RWPE2 (cell line): ENCODE data around the gene ADAM19.

Experiments used
- ATAC-seq: fragments of 200-7000 bp; cut with Tn5 transposase; 3 replicates; pipeline ENCODE4 v1.9.1; 2021; ENCODE audit warnings: low read depth
- DNase-seq: peaks from one replicate; pipeline ENCODE4 v3.0.0-alpha.2; 2020; ENCODE audit warnings: low spot score
- H3K27ac ChIP-seq: fragments of 450-650 bp; 2 replicates; pipeline ENCODE4 v1.5.1; 2017; ENCODE audit warnings: mild to moderate bottlenecking; ENCODE audit not compliant: poor library complexity, severe bottlenecking
- H3K27me3 ChIP-seq: fragments of 250-450 bp; sonication (Bioruptor Pico); 2 replicates; pipeline ENCODE4 v1.5.1; 2021; ENCODE audit warnings: mild to moderate bottlenecking, moderate library complexity; ENCODE audit not compliant: insufficient read depth, poor library complexity, severe bottlenecking
- H3K36me3 ChIP-seq: fragments of 250-450 bp; sonication (Bioruptor Pico); 2 replicates; pipeline ENCODE4 v1.5.1; 2020; ENCODE audit warnings: low read depth, mild to moderate bottlenecking, moderate library complexity
- H3K4me1 ChIP-seq: fragments of 250-450 bp; sonication (Bioruptor Pico); 2 replicates; pipeline ENCODE4 v1.5.1; 2021; ENCODE audit warnings: mild to moderate bottlenecking, moderate library complexity; ENCODE audit not compliant: insufficient read depth, poor library complexity, severe bottlenecking
- H3K4me3 ChIP-seq: fragments of 250-450 bp; sonication (Bioruptor Pico); 2 replicates; pipeline ENCODE4 v1.5.1; 2021; ENCODE audit warnings: mild to moderate bottlenecking, moderate library complexity; ENCODE audit not compliant: severe bottlenecking
- H3K9me3 ChIP-seq: fragments of 250-450 bp; sonication (Bioruptor Pico); 2 replicates; pipeline ENCODE4 v1.5.1; 2021; ENCODE audit warnings: mild to moderate bottlenecking, moderate library complexity; ENCODE audit not compliant: severe bottlenecking
- CTCF ChIP-seq: fragments of 450-650 bp; IDR thresholded peaks from one replicate; pipeline ENCODE4 v1.5.1; 2017; ENCODE audit warnings: mild to moderate bottlenecking, moderate library complexity; ENCODE audit not compliant: poor library complexity, severe bottlenecking

ADAM19 gene

GRCh38 chr5:157523976-157524375 is 51.6 kb downstream of the ADAM19 start:
- TF ChIP-seq CTCF = no peak
- H3K4me1 ChIP-seq = no peaks in the 10 kb centered on the region
- no peaks in the 10 kb centered on the region for H3K9me3 ChIP-seq
- no peak overlapping the region for H3K27ac ChIP-seq
- ATAC-seq (no peak), DNase-seq (no peak)
- H3K4me3 ChIP-seq = no peak overlapping the region
- no peaks in the 10 kb centered on the region for H3K27me3 ChIP-seq
- no peaks in the 10 kb centered on the region for H3K36me3 ChIP-seq

DNA sequence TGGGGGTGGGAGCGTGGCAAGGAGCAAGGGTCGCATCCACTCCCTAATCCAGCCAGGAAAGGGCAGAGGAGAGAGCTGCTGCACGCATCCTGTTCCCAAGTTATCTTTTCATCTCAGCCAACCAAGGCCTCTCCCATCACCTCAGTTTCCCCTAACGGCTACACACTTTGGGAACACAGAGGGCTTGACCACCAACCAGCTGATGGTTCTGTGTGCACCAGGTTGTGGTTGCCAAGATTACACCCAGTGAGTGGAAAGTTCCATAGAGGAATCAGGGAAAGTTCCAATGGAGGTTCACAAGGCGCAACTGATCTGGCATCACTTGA is 53.9 kb downstream of the ADAM19 start:
- Histone ChIP-seq H3K36me3 (0 out of 2 replicates have a peak, but pooled peaks cover 3% of the 10 kb centered on the region), H3K4me3 (no peak overlapping the region), H3K9me3 (no peaks in the 10 kb centered on the region), H3K4me1 (peaks cover 4% of the 10 kb centered on the region), H3K27ac (no peak overlapping the region), H3K27me3 (no peaks in the 10 kb centered on the region)
- no peak for TF ChIP-seq CTCF
- ATAC-seq = no peak
- no peak for DNase-seq

GRCh38 chr5:157520911-157521703 is 54.5 kb downstream of the ADAM19 start:
- H3K4me1 ChIP-seq = peaks cover 10% of the 10 kb centered on the region
- no peaks in the 10 kb centered on the region for H3K27me3 ChIP-seq
- H3K36me3 ChIP-seq = 0 out of 2 replicates have a peak, but pooled peaks cover 3% of the 10 kb centered on the region
- no peak for DNase-seq
- no peaks in the 10 kb centered on the region for H3K9me3 ChIP-seq
- no peak for ATAC-seq
- no peak overlapping the region for H3K4me3 ChIP-seq
- no peak overlapping the region for H3K27ac ChIP-seq
- no peak for TF ChIP-seq CTCF

GRCh38 chr5:157519579-157520253 is 55.9 kb downstream of the ADAM19 start:
- no peak overlapping the region for H3K4me3 ChIP-seq
- H3K27ac ChIP-seq = no peak overlapping the region
- no peaks in the 10 kb centered on the region for H3K9me3 ChIP-seq
- no peaks in the 10 kb centered on the region for H3K27me3 ChIP-seq
- DNase-seq = no peak
- TF ChIP-seq CTCF = no peak
- ATAC-seq = no peak
- peaks cover 10% of the 10 kb centered on the region for H3K4me1 ChIP-seq
- 0 out of 2 replicates have a peak, but pooled peaks cover 3% of the 10 kb centered on the region for H3K36me3 ChIP-seq

- H3K36me3 ChIP-seq = 0 out of 2 replicates have a peak, but pooled peaks cover 3% of the 10 kb centered on the region
- no peaks in the 10 kb centered on the region for H3K9me3 ChIP-seq
- no peak overlapping the region for H3K27ac ChIP-seq
- H3K4me1 ChIP-seq = peaks cover 10% of the 10 kb centered on the region
- H3K4me3 ChIP-seq = no peak overlapping the region
- DNase-seq = no peak
- ATAC-seq = no peak
- H3K27me3 ChIP-seq = no peaks in the 10 kb centered on the region
- TF ChIP-seq CTCF = no peak
These were observed 56.6 kb downstream of the ADAM19 start for GRCh38 chr5:157518963-157519362.
